GM10847 (cell line): ENCODE data around the gene INSYN2B.

Experiments used
- POLR2A ChIP-seq: IDR thresholded peaks from 2 replicates; pipeline ENCODE4 v1.6.1; 2011; ENCODE audit not compliant: insufficient read length; ENCODE audit errors: extremely low read depth

The INSYN2B gene

GRCh38 chr5:169988206-169988605, 7.9 kb upstream of the INSYN2B start:
- TF ChIP-seq POLR2A, result no peak

DNA sequence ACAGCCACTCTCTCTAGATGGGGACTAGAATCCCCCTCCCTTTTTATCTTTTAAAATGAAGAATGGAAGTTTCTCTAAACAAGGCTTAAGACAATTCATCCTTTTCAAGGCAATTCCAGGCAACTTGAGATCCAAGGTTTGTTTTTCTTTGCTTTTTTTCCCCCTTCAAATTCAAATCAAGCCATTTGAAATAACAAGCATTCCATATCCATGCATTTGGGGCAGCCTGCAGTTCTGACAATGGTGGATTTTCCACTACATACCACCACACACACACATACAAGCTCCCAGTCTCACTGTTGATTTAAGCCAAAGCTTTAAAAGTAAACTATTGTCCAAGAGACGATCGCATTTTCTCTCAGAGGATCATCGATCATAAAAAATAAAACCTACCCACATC, 424 bp downstream of the INSYN2B start:
- TF ChIP-seq POLR2A, result no peak

DNA sequence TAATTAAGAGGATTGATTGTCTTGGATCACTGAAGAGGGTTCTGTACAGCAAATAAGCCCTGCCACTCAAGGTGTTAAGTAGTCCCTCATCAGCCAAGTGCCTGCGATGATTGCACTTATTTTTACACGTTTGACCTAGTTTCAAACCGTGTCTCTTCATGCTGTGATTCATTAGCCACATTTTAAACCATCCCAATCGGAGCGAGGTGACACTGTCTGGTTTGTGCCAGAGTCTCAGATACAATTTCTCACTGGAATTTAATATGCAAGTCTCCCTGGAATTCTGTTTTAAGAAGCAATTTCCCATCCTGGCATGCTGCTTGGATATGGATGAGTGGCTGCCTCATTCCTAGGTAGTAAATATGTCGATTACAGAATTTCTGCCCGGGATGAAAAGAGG, 1.6 kb downstream of the INSYN2B start:
- TF ChIP-seq POLR2A, result no peak

DNA sequence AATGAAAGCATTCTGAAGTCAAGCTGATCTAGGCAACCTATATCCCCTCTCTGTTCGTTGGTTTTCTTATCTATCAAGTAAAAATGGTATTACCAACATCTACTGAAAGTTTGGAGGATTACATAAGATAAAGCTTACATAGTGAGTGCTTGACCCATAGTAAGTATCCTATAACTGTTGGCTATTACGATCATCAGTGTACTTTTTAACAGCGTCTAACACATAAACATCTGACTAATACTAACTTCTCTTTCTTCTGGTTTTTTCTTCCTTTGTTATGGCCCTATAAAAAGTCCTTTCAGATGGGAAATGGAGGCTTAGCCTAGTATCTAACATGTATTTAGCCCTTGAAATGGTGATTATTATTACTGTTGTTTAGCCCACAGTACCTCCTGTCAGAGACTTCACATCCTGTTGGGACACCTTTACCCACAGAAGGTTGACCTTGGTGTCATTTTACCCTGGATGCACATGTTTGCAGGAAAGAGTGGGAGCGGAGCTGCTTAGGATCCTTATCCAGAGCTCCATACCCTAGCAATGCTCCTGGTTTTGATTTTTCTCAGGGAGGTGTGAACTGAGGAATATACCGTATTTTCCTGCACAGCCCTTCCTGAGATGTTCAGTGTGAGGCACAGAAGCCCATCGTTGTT, 6.0 kb downstream of the INSYN2B start:
- TF ChIP-seq POLR2A, result no peak

DNA sequence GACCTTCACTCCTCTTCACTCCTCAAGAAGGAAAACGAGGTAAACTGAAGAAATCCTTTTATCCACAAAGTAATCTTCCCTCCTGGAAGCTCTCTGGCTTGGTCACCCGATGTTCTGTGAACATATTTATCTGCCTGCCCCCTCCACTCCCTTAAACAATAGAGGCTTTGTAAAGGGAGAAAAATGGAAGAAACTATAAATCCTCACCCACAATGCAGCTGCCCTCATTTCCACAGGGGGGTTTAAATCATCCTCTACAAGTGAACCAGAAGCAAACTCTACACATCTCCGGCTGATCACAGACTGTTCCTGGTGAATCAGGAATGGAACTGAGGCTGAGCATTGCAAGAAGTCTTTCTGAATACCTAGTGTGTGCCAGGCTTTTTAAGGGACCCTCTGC, 7.2 kb downstream of the INSYN2B start:
- no peak for TF ChIP-seq POLR2A

DNA sequence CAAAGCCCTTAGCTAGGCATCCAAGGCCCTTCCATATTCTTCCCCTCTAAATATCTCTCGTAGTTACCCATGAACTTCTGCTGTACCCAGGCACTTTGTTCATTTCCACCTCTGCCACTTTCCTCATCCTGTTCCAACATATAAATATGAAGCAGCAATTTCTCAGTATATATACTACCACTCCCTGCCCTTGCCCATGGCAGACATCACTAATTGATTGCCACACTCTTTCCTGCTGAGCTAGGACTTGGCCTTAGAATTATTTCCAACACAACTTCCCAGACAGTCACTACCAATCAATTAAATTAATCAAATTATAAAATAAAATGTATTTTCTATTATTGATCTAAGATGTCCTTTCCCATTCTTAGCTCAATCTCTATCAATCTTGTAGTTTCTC, 8.5 kb downstream of the INSYN2B start:
- TF ChIP-seq POLR2A, result no peak

GRCh38 chr5:169970911-169971765, 9.2 kb downstream of the INSYN2B start:
- no peak for TF ChIP-seq POLR2A

DNA sequence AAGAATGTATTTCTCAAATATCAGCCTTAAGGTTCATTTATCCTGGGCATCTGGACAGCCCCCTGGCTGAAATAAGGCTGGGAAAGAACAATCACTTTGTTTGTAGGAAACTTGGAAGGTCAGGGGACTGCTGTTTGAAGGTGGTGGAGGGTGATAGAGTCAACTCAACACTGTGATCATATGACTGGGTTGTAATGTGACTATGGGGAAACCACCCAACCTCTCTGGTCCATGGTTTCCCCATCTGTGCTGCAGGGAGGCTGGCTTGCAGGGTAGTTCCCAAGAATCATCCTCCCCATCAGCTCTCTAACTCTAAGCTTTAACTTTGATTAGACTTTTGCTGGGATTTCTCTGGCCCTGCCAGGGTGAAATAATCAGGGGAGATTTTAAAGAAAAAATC, 10.0 kb downstream of the INSYN2B start:
- no peak for TF ChIP-seq POLR2A

DNA sequence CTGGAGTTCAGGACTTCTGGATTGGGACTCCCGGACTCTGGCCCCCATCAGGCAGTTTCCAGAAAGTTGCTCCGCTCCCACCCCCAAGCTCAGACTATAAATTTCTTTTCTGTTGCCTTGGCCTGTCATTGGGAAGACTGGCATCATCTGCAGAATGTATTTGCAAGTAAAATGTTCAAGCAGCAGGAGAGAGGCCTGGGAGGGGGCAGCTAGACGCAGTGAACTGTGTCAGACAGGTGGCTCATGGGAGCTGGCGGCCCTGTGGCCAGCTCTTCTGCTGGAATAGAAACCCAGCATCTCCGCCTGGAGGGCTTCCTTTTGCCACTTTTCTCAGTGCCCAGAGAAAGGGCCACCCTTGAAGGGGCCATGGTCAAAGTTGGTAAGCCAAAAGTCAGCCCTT, 16.0 kb downstream of the INSYN2B start:
- TF ChIP-seq POLR2A, result no peak

GRCh38 chr5:169960659-169961058, 19.6 kb downstream of the INSYN2B start:
- TF ChIP-seq POLR2A, result no peak

GRCh38 chr5:169958278-169958677, 22.0 kb downstream of the INSYN2B start:
- no peak for TF ChIP-seq POLR2A

DNA sequence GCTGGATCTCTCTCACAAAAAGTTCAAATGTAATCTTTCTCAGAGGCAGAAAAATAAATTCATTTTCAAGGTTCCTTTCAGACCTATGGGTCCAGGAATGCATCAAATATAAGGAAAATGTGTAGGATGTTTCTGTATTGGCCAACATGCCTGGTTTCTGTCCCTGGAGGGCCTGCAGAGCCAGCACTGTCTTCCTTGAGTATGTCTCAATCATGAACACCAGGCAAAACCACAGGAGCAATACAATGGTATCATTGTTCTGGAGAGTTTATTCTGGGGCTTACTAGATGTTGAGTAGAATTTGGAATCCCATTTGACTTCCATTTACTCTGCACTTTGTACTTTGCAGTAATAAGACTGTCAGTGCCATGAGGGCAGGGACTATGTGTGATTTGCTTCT, 23.5 kb downstream of the INSYN2B start:
- no peak for TF ChIP-seq POLR2A

- no peak for TF ChIP-seq POLR2A
These were observed 24.2 kb downstream of the INSYN2B start for GRCh38 chr5:169956126-169956525.

GRCh38 chr5:169954786-169955185, 25.5 kb downstream of the INSYN2B start:
- TF ChIP-seq POLR2A, result no peak

DNA sequence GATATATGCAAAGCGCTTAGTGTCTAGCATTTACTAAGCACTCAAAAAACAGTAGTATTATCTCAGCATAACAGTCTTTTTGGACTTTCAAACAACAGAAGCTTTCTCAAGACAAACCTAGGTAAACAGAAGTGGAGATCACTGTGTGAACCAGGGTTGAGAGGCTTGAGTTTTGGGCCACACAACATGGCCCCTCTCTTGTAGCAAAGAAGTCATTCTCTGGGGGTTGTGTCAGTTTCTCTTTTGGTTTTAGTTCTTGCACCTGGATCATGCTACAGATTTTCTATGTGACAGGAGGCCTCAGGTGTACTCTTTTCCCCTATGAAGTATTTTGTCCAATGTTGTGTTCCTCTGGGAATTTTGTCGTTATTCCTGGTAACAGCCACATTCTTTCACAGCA, 30.0 kb downstream of the INSYN2B start:
- no peak for TF ChIP-seq POLR2A

DNA sequence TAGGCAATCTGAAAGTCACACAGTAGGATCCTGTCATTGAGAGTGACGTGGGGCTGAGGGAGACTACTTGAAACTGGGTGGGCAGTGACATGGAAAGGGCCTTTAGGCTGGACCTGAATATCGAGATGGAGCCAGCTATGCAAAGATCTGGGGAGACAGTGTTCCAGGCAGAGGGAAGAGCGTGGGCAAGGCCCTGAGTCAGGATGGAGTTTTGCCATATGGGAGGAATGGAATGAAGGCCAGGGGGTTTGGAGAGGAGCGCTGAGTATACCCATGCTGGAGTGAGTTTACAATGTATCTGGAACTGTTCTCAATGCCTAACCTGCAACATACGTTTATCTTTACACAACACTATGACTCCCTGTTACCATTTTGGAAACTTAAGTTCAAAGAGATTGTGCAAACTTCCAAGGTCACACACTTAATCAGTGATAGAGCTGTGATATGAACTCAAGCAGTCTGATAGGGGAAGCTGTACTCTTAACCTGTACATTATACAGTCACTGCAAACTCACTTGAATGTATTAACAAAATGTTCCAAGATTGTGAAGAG, 33.5 kb downstream of the INSYN2B start:
- no peak for TF ChIP-seq POLR2A
